Measurements from ENCODE around the gene PITX1.

Gene PITX1

DNA sequence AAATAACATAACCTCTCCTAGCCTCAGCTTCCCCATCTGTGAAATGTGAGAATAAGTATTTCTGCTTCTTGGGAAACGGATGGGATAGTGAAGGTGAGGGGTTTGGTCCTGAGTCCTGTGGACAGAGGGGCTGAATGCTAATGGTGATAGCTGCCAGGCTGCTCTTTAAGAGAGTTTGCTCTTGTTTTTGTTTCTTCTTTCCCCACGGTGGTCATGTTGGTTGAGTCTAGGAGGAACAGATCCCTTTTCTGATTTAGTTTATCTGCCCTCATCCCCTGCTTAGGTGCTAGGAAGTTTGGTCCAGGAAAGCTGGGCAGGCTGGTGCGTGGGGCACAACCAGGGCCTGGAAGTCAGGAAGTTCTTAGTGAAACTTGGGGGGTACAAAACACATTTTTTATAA is 7.7 kb upstream of the PITX1 start:
- DNase-seq (ENCODE audit: low spot score), result no peak

DNA sequence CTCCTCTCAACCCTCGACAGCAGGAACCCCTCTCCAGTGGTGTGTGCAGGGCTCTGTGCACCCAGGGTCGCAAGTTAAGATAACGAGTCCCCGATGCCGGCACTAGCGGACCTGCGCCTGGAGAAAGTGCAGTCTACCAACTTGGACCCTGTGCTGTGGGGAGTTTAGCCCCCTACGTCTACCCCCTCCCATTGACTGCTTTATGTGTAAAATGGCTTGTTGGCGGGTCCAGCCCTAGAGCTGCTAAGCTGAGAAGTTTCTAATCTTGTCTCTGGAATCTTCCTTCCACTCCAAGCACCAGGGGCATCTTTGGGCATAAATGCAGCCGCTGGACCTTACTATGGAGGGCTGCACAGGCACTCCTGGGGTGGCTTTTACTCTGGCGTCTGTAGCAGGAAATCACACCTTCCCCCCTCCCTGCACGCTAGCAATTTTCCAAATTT is 7.1 kb upstream of the PITX1 start:
- no peak for DNase-seq (ENCODE audit: low spot score)

DNA sequence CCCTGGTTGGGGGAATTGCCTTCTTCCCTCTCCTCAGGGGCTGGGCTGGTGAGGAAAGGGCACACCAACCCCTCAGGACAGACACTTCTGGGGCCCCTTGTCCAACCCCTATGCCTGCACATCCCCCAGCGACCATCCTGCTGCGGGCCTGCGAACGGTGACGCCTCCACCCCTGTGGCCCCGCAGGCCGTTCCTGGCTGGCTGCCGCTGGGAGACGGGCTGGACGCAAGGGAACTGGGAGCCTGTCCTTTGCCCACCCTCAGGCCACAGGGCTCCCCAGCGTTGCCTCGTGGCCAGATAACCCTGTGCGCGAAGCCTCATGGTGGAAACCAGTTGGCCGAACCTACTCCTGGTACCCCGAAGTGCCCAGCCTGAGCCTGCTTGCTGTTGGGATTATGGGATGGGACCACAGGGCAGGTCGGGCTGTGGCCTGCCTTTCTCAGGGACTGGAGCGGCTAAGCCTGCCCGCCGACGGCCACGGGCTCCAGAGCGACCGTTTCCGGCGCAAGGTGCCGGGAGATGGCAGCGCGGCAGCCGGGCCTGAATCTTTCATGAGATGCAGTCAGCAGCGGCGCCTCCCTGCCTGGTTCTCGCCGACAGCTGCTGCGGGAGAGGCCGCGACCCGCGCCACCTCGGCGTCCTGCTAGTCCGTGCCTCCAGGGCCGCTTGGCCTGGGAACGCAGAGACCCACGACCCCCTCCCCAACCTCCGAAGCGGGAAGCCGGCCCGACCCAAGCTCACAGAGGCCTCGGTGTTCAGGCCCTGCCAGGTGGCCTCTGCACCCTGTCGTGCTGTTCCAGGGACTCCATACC is 6.5 kb upstream of the PITX1 start:
- no peak for DNase-seq (ENCODE audit: low spot score)

DNA sequence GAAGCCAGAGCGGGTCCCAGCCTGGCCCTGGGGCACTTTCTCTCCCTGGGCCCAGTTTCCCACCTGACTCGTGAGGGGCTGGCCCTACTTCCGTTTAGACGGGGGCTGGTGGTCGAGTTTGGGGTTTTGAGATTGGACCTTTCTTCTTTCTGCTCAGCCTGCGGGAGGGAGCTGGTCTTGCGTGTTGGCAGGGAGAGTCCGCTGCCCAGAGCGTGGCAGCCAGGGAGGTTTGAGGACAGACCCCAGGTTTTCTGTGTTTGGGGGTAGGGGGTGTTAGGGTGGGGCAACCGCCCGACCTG is 6.0 kb upstream of the PITX1 start:
- DNase-seq (ENCODE audit: low spot score), result no peak

DNA sequence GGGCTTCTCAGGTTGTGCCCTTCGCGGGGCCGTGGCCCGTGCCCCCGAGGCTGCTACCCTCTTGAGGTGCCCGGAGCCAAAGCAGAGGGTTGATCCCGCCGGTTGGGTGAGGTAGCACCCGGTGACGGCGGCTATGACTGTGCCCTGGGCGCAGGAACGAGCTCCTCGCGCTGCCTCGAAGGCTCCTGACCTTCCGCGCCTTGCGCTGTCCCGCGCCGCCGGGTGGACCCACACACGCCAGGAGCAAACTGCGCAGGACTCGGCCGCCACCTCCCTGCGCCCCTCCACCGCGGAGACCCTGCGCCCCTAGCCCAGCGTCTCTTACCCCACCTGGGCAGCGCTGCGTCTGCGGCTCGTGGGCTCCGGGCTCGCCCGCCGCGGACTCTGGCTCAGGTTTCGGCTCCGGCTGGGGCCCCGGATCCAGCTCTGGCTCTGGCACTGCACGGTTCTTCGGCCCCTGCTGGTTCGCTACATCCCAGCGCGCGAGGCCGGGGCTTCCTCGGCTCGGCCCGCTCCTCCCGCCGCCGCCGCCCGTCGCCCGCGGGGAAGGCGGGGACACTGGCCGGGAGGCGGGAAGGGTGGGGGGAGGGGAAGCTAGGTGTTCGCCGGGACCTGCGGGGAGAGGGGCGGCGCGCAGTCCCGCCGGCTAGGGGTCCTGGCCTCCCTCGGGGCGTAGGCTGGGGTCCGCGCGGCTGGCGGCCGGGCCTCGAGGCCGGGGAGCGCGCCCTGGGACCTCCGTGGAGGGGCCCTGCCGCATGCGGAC is 5.4 kb upstream of the PITX1 start:
- DNase-seq (ENCODE audit: low spot score), result no peak

DNA sequence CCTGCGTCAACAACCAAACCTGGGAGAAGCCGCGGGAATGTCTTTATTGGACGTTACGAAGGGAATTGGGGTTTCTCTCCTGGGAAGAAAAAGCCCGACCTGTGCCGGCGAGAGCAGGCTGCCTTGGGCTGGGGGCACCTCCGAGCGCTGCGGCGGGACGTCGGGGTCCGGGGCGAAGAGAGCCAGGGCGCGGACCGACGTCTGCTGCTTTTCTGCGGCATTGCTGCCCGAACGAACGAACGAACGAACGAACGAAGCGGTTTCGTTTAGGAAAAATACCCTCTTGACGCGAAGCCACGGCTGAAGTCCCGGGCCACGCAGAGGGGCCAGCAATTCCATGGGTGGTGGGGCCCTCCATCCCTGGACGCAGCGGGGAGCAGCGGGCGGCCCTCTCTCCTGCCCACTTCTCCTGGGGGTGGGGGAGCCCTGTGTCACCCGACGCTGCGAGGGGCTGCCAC is 4.8 kb upstream of the PITX1 start:
- no peak for DNase-seq (ENCODE audit: low spot score)

DNA sequence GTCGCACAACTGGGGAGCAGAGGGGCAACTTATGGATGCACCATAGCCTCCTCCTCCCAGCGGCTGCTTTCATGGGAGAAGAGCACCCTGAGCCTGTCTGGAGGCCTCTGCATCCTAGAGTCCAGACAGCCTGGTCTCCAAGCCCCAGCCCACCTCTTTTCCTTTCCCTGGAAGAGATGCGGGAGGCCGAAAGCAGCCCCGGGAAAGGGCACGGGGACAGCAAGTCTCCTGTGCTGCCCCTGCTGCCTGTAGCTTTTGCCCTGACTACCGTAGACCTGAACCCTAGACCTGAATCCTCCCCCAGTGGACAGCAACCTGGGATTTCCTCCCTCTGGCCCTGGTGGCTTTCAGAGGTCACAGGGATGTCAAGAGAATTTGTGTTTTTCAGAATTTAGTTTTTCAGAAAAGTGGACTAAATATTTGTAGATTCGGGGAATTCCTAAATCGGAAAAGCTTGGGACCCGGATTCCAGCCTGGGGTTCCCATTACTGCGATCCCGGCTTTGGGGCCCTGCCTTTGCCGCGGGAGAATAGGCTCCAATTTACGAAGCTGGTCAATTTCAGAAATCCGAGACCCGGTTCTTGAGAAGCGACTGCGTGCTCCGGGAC is 4.3 kb upstream of the PITX1 start:
- DNase-seq (ENCODE audit: low spot score), result no peak

DNA sequence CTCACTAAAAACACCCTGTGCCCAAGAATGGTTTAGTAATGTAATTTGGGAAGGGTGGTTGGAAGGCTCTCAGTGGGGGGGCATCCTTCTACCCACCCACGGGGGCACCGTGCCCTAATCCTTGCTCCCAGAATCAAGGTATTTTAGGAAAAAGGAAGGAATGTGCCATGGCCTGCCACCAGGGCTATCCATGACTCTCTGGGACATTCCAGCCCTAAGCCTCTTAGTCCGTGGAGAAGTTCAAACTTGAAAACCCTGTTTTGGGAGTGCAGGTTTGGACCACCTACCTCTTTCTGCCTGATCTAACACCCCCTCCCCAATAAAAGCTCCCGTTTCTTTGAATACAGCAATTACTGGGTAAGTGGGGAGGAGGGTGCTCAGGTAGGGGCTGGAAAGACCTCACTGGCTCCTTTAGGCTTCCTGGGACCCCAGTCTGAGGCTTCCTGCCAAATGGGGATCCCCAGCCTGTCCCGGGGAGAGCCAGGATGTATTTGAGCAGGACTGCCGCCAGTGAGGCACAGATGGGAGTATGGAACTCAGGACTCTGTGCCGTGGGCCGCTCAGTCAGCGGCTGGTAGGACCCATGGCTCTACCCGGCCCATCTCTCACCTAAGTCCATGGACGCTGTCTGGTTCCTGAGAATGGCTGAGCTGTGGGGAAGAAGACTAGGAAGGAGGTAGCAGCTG is 3.6 kb upstream of the PITX1 start:
- DNase-seq (ENCODE audit: low spot score), result no peak

DNA sequence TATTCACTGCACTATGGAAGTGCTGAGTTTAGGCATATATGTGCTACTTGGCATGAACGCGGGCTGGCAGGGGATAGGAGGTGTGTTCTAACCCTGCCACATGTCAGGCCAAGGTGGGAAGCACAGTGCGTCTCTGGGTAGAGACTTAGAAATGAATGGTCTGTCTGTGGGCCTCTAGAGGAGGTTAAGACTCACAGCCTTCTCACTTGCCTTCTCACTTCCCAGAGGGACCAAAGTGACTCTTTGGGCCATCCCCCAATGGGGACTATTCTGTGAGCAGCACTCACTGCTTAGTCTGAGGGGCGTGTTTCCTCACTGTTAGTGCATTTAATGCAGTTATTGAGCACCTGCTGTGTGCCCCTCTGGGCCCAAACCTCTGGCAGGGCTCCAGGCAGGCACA is 2.4 kb upstream of the PITX1 start:
- no peak for DNase-seq (ENCODE audit: low spot score)

DNA sequence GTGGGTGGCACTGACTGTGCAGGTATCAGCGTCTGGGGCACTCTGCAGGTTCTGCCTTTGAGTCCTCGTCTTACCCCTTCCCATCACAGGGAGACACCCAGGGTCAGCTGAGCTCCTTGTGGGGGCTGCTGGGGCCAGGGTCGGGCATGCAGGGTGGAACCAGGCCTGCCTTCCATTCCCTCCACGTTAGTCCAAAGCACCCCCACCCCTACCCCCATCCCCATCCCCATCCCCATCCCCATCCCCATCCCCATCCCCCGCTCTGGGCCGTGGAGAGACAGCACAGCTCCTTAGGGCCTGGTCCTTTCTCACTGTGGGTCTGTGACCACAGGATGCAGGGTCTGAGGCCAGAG is 1.6 kb upstream of the PITX1 start:
- no peak for DNase-seq (ENCODE audit: low spot score)

DNA sequence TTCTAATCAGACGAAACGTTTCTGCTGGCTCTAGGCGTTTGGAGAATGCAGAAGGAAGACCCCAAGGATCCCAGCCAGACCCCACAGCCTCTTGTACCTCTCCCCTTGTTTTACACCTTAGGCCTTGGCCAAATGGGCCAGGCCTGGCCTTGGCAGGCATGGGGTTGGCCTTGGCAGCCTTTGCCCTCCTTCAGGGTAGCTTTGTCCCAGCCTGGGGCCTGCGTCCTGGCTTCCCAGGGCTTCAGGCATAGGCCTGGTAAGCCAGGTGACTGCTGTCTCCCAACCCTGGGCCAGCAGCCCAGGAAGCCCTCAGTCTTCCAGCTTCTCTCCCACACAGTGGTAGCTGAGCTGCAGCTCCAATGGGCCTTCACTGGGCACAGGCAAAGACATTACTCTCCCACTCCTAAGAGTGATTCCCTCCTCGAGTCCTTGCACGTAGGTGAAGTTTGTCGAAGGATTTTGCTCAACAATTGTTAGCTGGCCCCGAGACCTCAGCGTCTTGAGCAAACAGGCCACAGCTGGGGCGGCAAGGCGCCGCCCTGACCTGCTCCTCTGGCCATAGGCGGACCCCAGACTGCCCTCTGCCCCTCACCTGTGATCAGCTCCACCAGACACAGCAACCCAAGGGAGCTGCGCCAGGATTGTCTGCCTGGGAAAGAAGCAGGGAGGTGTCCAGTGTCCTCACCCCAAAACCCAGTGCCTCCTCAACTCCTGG is 1.1 kb upstream of the PITX1 start:
- no peak for DNase-seq (ENCODE audit: low spot score)

DNA sequence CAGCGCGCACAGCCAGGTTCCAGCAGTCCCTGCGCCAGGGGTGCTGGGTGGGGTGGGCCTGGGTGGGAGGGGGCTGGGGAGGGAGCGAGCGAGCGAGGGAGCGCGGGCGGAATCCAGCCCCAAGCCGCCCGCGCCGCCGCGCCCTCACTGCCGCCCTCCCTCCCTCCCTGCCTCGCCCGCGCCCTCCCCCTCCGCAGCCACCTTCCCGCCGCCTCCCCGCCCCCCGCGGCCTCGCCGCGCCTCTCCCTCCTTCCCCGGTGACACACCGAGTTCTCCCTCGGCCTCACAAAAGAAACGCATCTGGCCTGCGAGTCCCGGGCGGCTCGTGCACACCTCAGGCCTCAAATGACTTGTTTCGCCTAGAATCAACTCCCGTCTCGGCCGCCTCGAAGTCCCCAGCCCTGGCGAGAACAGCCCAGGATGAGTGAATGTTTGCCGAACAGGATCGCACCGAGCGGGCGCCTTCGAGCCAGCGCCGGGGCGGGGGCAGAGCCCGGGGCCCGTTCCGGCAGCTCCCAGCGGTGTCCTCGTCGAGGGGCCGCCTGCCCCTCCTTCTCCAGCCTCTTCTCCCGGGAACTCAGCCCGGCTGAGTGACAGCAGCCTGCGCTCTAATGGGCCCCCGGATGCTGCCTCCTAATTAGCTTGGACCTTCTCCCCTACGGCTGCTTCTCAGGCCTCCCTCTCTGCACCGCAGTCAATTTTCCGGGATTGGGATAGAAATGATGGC is 371 bp upstream of the PITX1 start:
- DNase-seq (ENCODE audit: low spot score), result no peak

DNA sequence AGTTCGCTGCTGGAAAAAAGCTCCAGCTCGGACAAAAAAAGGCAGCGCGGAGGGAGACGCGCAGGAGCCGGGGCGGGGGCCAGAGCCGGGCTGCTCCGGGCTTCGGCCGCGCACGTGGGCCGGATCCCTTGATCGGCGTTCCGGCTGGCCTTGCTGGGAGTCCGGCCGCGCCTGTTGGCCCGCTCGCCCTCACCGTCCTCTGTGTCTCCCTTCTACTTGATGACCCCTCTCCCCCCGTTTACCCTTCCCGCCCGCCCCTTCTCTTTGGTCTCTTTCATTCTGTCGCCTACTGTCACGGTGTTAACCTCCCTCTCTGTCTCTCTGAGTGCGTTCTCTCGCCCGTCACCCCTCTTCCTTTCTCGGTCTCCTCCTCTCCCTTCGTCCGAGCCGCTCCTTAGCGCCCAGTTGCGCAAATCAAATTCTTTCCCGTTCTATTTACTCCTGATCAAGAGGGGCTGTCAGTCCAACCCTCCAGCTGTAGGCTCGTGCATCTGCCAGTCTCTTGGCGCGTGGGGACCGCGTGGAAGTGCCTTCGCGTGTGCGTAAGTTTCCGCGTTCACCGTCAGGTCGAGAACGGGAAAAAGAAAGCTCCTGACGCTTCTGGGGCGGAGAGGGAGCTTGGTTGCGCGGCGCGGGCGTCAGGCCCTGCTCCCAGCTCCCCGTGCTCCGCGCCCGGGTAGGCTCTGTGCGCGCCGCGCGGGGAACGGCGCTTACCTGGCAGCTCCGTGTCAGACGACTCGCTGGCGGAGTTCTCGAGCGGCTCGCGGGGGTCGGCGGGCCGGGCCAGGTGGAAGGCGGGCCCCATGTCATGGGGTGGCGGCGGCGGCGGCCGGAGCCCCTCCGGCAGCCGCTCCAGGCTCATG is 798 bp downstream of the PITX1 start:
- DNase-seq (ENCODE audit: low spot score), result no peak

DNA sequence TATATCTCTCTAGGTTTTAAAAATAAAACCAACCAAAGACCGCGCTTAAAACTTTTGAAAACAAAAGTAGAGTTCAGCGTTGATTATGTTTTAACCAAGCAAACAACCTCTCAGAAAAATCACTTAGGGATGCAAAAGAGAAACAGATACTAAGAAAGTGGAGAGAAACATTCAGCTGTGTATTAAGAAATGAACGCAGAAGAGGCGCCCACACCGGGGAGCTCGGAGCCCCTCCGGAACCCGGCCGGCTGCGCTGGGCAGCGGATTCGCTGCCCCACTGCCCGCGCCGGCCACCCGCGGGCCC is 1.4 kb downstream of the PITX1 start:
- no peak for DNase-seq (ENCODE audit: low spot score)

DNA sequence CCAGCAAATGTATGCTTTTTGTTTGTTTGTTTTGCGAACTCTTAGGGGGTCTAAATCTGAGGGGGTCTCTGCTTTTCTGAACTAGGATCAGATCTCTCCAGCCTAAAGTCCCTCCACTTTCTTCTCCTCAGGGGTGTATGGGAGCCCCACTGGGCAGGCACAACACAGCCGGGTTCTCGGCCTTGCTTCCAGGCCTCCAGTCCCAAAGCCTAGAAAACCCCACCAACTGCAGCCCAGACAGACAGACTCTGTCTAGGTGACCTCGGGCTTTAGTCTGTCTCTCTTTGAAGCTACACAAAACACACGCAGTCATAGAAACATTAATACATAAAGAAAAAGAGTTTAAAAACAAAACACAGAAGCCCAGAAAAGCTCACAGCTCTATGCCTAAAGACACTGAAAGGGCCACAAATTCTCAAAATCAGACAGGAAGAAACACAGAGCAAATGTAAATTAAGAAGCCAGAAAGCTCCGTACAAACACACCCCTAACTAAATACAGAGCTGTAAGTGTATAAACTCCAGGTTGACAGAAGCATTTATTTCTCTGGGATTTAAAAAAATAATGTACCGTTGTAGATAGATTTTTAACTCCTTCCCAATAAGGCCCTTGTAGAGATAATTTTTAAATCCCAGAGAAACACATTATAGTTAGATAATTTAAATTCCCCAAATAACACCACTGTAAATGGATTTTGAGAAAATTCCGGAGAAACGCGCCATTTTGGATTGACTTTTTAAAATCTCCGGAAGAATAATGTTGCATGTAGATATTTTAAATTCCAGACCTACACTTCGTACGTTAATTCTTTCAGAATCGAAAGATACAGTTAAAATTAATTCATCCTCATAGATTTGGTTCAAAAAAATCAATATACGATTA is 2.0 kb downstream of the PITX1 start:
- DNase-seq (ENCODE audit: low spot score), result no peak

DNA sequence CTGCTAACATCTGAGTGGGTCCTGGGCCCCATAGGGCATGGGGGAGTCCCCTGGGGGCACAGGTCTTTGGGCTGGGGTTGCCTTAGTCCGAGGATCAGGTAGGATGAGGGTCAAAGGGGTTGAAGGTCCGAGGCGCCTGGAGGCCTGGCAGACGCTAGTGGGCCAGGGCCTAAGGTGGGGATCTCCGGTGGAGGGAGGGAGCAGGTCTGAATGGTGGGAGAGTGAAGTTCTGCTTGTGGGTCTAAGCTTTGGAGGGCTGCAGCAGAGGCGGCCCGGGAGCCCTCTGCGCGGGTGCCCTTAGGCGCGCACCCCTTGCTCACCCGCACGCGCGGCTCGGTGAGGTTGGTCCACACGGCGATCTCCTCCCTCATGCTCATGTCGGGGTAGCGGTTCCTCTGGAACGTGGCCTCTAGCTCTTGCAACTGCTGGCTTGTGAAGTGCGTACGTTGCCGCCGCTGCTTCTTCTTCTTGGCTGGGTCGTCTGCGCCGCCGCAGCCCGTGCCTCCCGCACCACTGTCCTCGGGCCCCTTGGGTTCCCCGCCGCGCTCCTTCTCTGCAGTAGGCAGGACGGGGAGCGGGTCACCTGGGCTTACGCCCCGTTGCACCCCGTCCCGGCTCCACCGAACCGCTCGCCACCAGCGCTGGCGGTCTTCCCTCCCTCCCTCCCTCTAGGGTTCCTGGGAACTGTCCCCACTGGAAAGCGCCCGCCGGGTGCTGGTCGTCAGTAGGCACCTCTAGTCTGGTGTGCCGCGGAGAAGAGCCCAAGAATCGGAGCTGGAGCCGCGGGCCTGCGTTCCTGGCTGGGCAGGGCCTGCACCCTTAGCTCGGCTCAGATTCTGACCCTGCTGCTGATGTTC is 2.8 kb downstream of the PITX1 start:
- no peak for DNase-seq (ENCODE audit: low spot score)

DNA sequence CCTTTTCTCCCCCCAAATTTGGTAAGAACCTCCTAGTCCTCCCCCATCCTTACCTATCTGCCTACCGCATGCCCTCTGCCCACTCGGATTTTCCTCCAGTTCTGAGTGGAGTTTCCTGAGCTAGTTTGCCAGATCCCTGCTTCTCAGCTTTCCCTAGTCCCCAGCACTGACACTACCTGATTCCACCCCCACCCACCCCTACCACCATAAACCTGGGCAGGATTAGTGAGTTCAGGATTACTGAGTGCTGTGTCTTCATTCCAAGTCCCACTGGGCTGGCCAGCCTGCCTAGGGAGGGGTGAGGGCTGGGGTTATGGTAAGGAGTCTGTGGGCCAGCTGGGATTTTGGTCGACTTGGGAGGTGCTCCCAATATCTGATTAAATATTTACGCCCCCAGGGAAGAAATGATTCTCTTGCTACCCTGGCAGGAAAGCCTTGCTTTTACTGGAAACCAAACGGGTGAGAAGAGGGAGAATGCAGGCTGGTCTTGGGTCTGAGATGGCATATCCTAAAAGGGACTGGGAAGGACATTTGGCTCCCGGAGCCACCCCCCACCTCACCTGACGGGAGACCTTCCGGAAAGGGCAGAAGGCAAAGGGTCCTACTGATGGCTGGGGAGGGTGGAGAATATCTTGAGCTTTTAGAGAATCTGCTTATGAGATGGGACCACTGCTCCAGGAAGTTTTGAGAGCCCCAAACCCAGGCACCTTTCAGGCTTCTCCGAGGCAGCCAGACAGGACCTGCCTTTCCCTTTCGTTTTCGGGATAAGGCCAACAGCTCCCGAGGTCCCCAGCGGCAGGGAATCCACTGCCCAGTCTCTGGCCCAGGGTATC is 3.7 kb downstream of the PITX1 start:
- no peak for DNase-seq (ENCODE audit: low spot score)
